Measurements from ENCODE around the gene GRIN1. TPM values are rescaled to one million over a fixed set of nuclear protein-coding genes. Genes with fewer than 3 reads are reported as not detected.

The GRIN1 gene
- total RNA-seq, 1 experiment from 2014 or later = 2.9 TPM

GRCh38 chr9:137160054-137160425 lies 21.1 kb downstream of the GRIN1 start:
- no peak overlapping the region for H3K4ac ChIP-seq (ENCODE audit: low read depth, low read length)
- Mint-ChIP-seq H3K4me1 (peaks cover 0 to 11% of the 10 kb centered on the region in 2 experiments; a peak in 2 of 4 replicates), H3K9me3 (no peaks in the 10 kb centered on the region; a peak in 1 of 5 replicates), H3K27ac (no peak overlapping the region), H3K27me3 (ENCODE audit: low read depth) (peaks cover 91% of the 10 kb centered on the region), H3K4me3 (no peak overlapping the region), H3K36me3 (ENCODE audit: insufficient read depth in 1 of 3, low read depth in 3 of 3) (no peaks in the 10 kb centered on the region)
- no peak overlapping the region for H3K27ac ChIP-seq (ENCODE audit: insufficient read length, low read depth, low read length)
- no peak overlapping the region for H4K5ac ChIP-seq (ENCODE audit: insufficient read length, low read depth, low read length)
- no peak overlapping the region for H3K56ac ChIP-seq (ENCODE audit: insufficient read length, low read depth, low read length)
- no peaks in the 10 kb centered on the region for H3K79me1 ChIP-seq (ENCODE audit: insufficient read depth, low read depth, low read length, poor library complexity, severe bottlenecking)
- H2AK5ac ChIP-seq (ENCODE audit: insufficient read length, low read length) = no peak overlapping the region
- H3K14ac ChIP-seq (ENCODE audit: insufficient read depth, low read length) = no peak overlapping the region
- no peak overlapping the region for H3K18ac ChIP-seq (ENCODE audit: insufficient read length, low read depth, low read length)
- no peak overlapping the region for H2BK20ac ChIP-seq (ENCODE audit: low read depth, low read length, poor library complexity, severe bottlenecking)
- no peaks in the 10 kb centered on the region for H3K79me2 ChIP-seq (ENCODE audit: insufficient read depth, low read length)
- no peaks in the 10 kb centered on the region for H3K9me3 ChIP-seq (ENCODE audit: control insufficient read depth, low read depth, low read length)
- no peaks in the 10 kb centered on the region for H3K4me1 ChIP-seq (ENCODE audit: insufficient read depth, low read length)
- H4K20me1 ChIP-seq (ENCODE audit: control insufficient read depth, insufficient read depth, insufficient read length) = peaks cover 2% of the 10 kb centered on the region
- no peak overlapping the region for H2BK120ac ChIP-seq (ENCODE audit: low read depth, low read length, poor library complexity, severe bottlenecking)
- no peak overlapping the region for H4K8ac ChIP-seq (replicated peaks; ENCODE audit: insufficient read length, low read depth, low read length)
- H2BK12ac ChIP-seq (ENCODE audit: insufficient read length, low read depth, low read length) = no peak overlapping the region
- peaks cover 33% of the 10 kb centered on the region; the same call in 1 of the 2 replicates for H3K27me3 ChIP-seq (ENCODE audit: insufficient read depth, low read length)
- no peak overlapping the region for H2BK5ac ChIP-seq (ENCODE audit: insufficient read length, low read length)
- H3K23ac ChIP-seq (ENCODE audit: insufficient read length, low read depth, low read length) = no peak overlapping the region
- no peak overlapping the region for H2BK15ac ChIP-seq (ENCODE audit: low read depth, low read length)
- DNase-seq = no peak
- WGBS (ENCODE audit: extremely low coverage, insufficient read length, low lambda C conversion rate) = no CpG with 5 or more reads among the region's 17 CpGs
- H2AFZ ChIP-seq (ENCODE audit: low read length) = no peak overlapping the region
- peaks cover 21% of the 10 kb centered on the region for H3K23me2 ChIP-seq (ENCODE audit: insufficient read length, low read depth, low read length, poor library complexity, severe bottlenecking)
- no peak overlapping the region for H3T11ph ChIP-seq (ENCODE audit: low read length)
- no peak overlapping the region for H3K4me2 ChIP-seq (ENCODE audit: insufficient read depth, insufficient read length, low read length)
- H4K91ac ChIP-seq (ENCODE audit: insufficient read length, low read depth, low read length) = no peak overlapping the region
- TF ChIP-seq CTCF (conservative IDR thresholded peaks at IDR 0.05) = no peak
- H3K9ac ChIP-seq (ENCODE audit: extremely low read depth, insufficient read length, low read length) = no peak overlapping the region

All from H9 (cell line).